ENCODE measurements around the gene TOX4. TPM values are rescaled to one million over a fixed set of nuclear protein-coding genes. Genes with fewer than 3 reads are reported as not detected.
A peak's percentile ranks its signal among the peaks of the same experiment; 100 is the strongest.

Gene TOX4
- total and polyA plus RNA-seq, 2 donors (not counting 1 experiment from before 2014, with no cell fraction given), result 33.6 to 74.1 TPM

GRCh38 chr14:21509432-21510143 is 32.6 kb downstream of the TOX4 start:
- no peak for DNase-seq
- H3K4me3 ChIP-seq (ENCODE audit: control extremely low read depth in 1 of 5, extremely low read depth in 1 of 5, insufficient read depth in 1 of 5, low read depth in 2 of 5, low read length in 4 of 5), result peak overlapping the region in 1 of 5 experiments; percentile 98
- H3K9me3 ChIP-seq (ENCODE audit: control extremely low read depth in 1 of 3, control insufficient read depth in 2 of 3, insufficient read depth in 1 of 3, low read length in 2 of 3), result no peaks in the 10 kb centered on the region
- Mint-ChIP-seq H3K4me3 (peak overlapping the region; percentile 100), H3K27ac (no peak overlapping the region), H3K4me1 (peaks cover 49% of the 10 kb centered on the region), H3K9me3 (ENCODE audit: insufficient read depth) (no peaks in the 10 kb centered on the region), H3K27me3 (no peaks in the 10 kb centered on the region)
- WGBS (ENCODE audit: insufficient coverage), result 100% methylated on average over 2 of the region's 6 CpGs
- peak overlapping the region; percentile 98 for H3K9ac ChIP-seq (ENCODE audit: low read length)
- H3K36me3 ChIP-seq (replicated peaks in 1 of 2; ENCODE audit: control extremely low read depth in 1 of 2, control insufficient read depth in 1 of 2, extremely low read depth in 1 of 2, insufficient read depth in 2 of 2, low read length in 1 of 2), result peaks cover 3 to 17% of the 10 kb centered on the region in 2 experiments
- ChIA-PET CTCF (interaction anchor here (1.9 to 4.7 kb wide), 4 partner anchors 11 to 53 kb away, joined by 4 to 29 read pairs (median 10); partner anchors contain the start of genes CHD8, RAB2B and TOX4), POLR2A (interaction anchor here (1.8 to 2.0 kb wide), 2 partner anchors 33 to 73 kb away, joined by 10 to 12 read pairs; partner anchors contain the start of genes RAB2B and TOX4)
- intact Hi-C loops (cut with micrococcal nuclease), result loop anchor here (1.0 to 2.0 kb wide), 2 partner anchors 47 to 124 kb away; no protein-coding TSS in a partner anchor
- H3K27ac ChIP-seq (ENCODE audit: low read length in 2 of 2), result no peak overlapping the region
- TF ChIP-seq CTCF (IDR thresholded peaks at IDR 0.05) (no peak), EZH2 (IDR thresholded peaks at IDR 0.05; ENCODE audit: borderline replicate concordance, insufficient read depth, low read depth, low read length, poor library complexity, severe bottlenecking) (no peak)
- peak overlapping the region; percentile 93 for H3K4me2 ChIP-seq (replicated peaks; ENCODE audit: low read depth, low read length, poor library complexity, severe bottlenecking)
- no peaks in the 10 kb centered on the region for H3K27me3 ChIP-seq (replicated peaks in 1 of 4; ENCODE audit: control extremely low read depth in 1 of 4, control insufficient read depth in 3 of 4, insufficient read depth in 4 of 4, low read length in 3 of 4)
- H3K79me2 ChIP-seq (ENCODE audit: control insufficient read depth, insufficient read depth, low read length), result peaks cover 71% of the 10 kb centered on the region
- H3K4me1 ChIP-seq (ENCODE audit: control insufficient read depth in 2 of 2, insufficient read depth in 2 of 2, low read length in 2 of 2), result peaks cover 23 to 26% of the 10 kb centered on the region in 2 donors
- H2AFZ ChIP-seq (ENCODE audit: insufficient read depth, low read depth, low read length, poor library complexity, severe bottlenecking), result no peak overlapping the region
- ATAC-seq (ENCODE audit: low read depth), result no peak
- H4K20me1 ChIP-seq (ENCODE audit: control insufficient read depth, insufficient read depth, low read length, poor library complexity, severe bottlenecking), result peaks cover 10% of the 10 kb centered on the region
